ENCODE measurements around the gene HNRNPA0.

The HNRNPA0 gene

DNA sequence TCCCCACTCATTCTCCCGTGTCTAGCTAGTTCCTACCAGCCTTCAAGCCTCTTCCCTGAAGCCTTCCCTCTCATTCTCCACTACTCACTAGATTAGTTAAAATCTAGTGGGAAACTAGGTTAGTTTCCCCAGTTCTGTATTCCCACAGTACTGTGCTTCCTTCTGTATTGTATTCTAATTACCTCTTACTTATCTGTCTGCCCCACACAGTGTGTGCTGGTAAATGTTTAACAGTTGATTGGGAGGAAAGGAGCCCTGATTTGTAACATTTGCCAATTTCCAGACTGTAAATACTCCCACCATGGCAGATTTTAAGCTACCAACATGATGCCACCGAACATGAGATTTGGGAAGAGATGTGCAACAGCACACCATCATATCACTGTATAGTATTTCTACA, 26.5 kb downstream of the HNRNPA0 start:
- TF ChIP-seq, protein P1, sequence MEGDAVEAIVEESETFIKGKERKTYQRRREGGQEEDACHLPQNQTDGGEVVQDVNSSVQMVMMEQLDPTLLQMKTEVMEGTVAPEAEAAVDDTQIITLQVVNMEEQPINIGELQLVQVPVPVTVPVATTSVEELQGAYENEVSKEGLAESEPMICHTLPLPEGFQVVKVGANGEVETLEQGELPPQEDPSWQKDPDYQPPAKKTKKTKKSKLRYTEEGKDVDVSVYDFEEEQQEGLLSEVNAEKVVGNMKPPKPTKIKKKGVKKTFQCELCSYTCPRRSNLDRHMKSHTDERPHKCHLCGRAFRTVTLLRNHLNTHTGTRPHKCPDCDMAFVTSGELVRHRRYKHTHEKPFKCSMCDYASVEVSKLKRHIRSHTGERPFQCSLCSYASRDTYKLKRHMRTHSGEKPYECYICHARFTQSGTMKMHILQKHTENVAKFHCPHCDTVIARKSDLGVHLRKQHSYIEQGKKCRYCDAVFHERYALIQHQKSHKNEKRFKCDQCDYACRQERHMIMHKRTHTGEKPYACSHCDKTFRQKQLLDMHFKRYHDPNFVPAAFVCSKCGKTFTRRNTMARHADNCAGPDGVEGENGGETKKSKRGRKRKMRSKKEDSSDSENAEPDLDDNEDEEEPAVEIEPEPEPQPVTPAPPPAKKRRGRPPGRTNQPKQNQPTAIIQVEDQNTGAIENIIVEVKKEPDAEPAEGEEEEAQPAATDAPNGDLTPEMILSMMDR (IDR thresholded peaks at IDR 0.05; ENCODE audit: low read depth, low read length, missing control alignments): no peak
- DNase-seq (ENCODE audit: extremely low read depth, low read depth): no peak
- H3K4me3 ChIP-seq (replicated peaks; ENCODE audit: low read depth, low read length): no peak overlapping the region

DNA sequence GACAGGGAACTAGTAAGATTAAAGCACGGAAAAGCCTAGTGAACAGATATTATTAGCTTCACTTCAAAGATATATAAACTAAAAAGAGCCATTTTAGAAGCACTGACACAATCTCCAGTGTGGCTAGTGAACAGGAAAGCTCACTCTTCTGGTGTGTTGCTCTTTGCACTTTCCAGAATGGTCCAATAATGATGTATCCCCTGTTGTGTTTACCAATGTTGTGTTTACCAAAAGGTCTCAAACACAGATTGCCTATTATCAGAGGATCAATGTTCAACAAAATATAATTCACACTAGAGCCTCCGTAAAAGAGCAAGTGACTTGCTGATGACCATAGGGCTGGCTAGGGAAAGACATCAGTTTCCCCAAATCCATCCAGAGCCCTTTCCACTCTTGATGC, 29.9 kb downstream of the HNRNPA0 start:
- no peak overlapping the region for H3K4me3 ChIP-seq (replicated peaks; ENCODE audit: low read depth, low read length)
- TF ChIP-seq, protein P1 (IDR thresholded peaks at IDR 0.05; ENCODE audit: low read depth, low read length, missing control alignments): no peak
- DNase-seq (ENCODE audit: extremely low read depth, low read depth): no peak

DNA sequence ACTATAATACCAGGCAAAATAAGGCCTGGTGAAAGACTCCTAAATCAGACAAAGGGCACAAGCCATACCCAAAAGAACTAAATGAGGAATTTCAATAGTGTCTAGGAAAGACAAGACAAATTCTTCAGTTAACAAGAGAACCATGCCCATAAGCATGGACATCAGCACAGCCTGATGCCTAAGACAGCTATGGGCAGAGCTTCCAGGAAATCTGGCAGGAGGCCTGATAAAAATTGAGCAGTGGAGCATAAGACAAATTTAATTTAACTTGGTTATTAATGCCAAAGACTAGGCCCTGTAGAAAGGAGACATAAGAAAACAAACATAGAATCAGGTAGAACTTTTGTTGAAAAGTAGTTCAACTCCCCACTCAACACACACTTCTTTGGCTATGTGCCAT, 35.6 kb downstream of the HNRNPA0 start:
- no peak overlapping the region for H3K4me3 ChIP-seq (replicated peaks; ENCODE audit: low read depth, low read length)
- TF ChIP-seq, protein P1 (IDR thresholded peaks at IDR 0.05; ENCODE audit: low read depth, low read length, missing control alignments): no peak
- DNase-seq (ENCODE audit: extremely low read depth, low read depth): no peak

DNA sequence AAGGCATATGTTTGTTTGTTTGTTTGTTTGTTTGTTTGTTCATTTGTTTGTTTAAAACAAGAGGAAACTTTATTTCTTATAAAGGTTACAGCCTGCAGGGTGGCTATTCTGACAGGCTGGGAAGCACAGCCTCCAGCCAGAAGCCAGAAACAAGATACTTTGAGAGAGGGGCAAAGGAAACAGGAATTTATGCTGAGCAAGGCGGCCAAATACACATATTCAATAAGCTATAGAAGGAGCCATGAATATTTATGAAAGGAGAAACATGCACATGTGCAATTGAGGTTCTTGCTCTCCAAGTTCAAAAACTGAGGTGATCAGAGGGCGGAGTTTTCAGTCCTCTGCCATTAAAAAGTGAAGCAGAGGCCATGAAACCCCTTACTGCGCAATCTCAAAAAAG, 37.8 kb downstream of the HNRNPA0 start:
- DNase-seq (ENCODE audit: extremely low read depth, low read depth): no peak
- no peak overlapping the region for H3K4me3 ChIP-seq (replicated peaks; ENCODE audit: low read depth, low read length)
- TF ChIP-seq, protein P1 (IDR thresholded peaks at IDR 0.05; ENCODE audit: low read depth, low read length, missing control alignments): no peak

DNA sequence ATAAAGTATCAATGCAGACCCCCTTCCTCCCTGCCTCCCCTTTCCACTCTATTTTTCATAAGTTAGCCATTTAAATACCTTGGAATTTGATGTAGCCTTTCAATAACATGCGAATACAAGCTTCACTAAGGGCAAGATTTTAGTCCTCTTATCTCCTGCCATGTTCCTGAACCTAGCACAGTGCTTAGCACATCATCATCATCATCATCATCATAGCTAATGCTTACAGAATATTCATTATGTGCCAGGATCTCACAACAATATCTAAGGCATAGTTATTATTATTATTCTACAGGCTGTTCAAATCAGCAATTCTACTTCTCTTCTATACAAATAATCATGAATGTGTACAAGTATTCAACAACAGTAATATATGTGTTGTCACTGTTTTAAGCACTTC, 38.7 kb downstream of the HNRNPA0 start:
- TF ChIP-seq, protein P1 (IDR thresholded peaks at IDR 0.05; ENCODE audit: low read depth, low read length, missing control alignments): no peak
- H3K4me3 ChIP-seq (replicated peaks; ENCODE audit: low read depth, low read length): no peak overlapping the region
- DNase-seq (ENCODE audit: extremely low read depth, low read depth): no peak

DNA sequence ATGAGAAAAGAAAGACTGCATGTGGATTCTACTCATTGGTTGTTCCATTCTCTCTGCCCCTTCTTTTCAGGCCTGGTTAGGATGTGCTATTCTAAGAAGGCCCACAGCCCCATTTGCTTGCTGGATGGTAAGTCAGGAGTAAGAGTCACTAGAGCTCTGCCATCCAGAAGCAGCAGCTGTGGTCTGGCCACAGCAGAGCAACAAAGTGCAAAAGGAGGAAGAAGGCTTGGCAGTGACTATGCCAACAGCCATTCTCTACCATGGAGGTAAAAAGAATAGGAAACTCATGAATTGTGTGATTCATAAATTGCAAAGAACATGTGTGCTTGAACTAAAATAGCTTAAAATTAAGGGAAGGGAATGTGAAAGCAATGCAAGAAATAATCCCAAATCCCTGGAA, 39.2 kb downstream of the HNRNPA0 start:
- DNase-seq (ENCODE audit: extremely low read depth, low read depth): no peak
- TF ChIP-seq, protein P1 (IDR thresholded peaks at IDR 0.05; ENCODE audit: low read depth, low read length, missing control alignments): no peak
- H3K4me3 ChIP-seq (replicated peaks; ENCODE audit: low read depth, low read length): no peak overlapping the region

DNA sequence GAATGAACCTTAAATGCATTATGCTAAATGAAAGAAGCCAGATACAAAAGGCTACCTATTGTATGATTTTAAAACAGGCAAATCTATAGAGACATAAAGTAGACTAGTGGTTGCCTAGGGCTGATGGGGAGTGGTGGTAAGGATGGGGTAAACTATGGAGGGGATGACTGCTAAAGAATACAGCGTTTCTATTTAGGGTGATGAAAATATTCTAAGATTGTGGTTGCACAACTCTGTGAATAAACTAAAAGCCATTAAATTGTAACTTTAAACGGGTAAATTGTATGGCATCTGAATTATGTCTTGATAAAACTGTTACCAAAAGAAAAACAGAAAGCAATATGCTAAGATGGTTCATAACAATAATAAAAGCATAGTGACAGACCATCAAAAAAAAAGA, 39.7 kb downstream of the HNRNPA0 start:
- TF ChIP-seq, protein P1 (IDR thresholded peaks at IDR 0.05; ENCODE audit: low read depth, low read length, missing control alignments): no peak
- DNase-seq (ENCODE audit: extremely low read depth, low read depth): no peak
- no peak overlapping the region for H3K4me3 ChIP-seq (replicated peaks; ENCODE audit: low read depth, low read length)

Data from HFF-Myc (cell line).